Measurements from ENCODE around the gene BRI3BP. TPM values are rescaled to one million over a fixed set of nuclear protein-coding genes. Genes with fewer than 3 reads are reported as not detected.
A peak's percentile ranks its signal among the peaks of the same experiment; 100 is the strongest.

Gene BRI3BP
- total RNA-seq, 1 experiment from 2014 or later: 19.6 TPM

DNA sequence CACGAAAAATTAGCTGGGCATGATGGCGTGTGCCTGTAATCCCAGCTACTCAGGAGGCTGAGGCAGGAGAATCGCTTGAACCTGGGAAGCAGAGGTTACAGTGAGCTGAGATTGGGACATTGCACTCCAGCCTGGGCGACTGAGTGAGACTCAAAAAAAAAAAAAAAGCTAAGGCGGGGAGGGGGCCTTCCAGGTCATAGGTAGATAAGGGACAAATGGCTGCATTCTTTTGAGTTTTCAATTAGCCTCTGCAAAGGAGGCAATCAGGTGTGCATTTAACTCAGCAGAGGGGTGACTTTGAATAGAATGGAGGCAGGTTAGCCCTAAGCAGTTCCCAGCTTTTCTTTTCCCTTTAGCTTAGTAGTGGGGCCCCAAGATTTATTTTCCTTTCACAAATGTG is 71.0 kb downstream of the BRI3BP start:
- Mint-ChIP-seq H3K4me1 (ENCODE audit: low read depth, unreplicated experiment) (peaks cover 7% of the 10 kb centered on the region), H3K27me3 (ENCODE audit: insufficient read depth, unreplicated experiment) (no peaks in the 10 kb centered on the region), H3K27ac (ENCODE audit: unreplicated experiment) (no peak overlapping the region), H3K9me3 (ENCODE audit: unreplicated experiment) (no peaks in the 10 kb centered on the region), H3K36me3 (ENCODE audit: insufficient read depth, unreplicated experiment) (peaks cover 6% of the 10 kb centered on the region), H3K4me3 (ENCODE audit: unreplicated experiment) (peak overlapping the region; percentile 65)
- ChIA-PET POLR2A (interaction anchor here (0.6 to 2.5 kb wide), 2 partner anchors 8 to 15 kb away, joined by 6 to 9 read pairs; no protein-coding TSS in a partner anchor), CTCF (interaction anchor here (0.6 to 1.2 kb wide), 4 partner anchors 14 to 124 kb away, joined by 3 to 6 read pairs (median 6); no protein-coding TSS in a partner anchor)
- Histone ChIP-seq H3K4me3 (ENCODE audit: low read depth, low read length) (peak overlapping the region; percentile 86), H3K36me3 (ENCODE audit: control insufficient read depth, insufficient read depth, low read length) (peaks cover 1% of the 10 kb centered on the region; the same call in 1 of the 2 replicates), H3K4me1 (peaks cover 13% of the 10 kb centered on the region; the same call in 1 of the 2 replicates), H3K9me3 (no peaks in the 10 kb centered on the region), H3K27me3 (replicated peaks; ENCODE audit: control insufficient read depth, insufficient read depth, low read length) (no peaks in the 10 kb centered on the region)
- intact Hi-C loops (cut with micrococcal nuclease; ENCODE audit: unreplicated experiment): loop anchor here (2.0 kb wide), 1 partner anchor 26 kb away; no protein-coding TSS in a partner anchor
- peak in 1 of 2 experiments; percentile 33 for DNase-seq
- TF ChIP-seq, protein P1, sequence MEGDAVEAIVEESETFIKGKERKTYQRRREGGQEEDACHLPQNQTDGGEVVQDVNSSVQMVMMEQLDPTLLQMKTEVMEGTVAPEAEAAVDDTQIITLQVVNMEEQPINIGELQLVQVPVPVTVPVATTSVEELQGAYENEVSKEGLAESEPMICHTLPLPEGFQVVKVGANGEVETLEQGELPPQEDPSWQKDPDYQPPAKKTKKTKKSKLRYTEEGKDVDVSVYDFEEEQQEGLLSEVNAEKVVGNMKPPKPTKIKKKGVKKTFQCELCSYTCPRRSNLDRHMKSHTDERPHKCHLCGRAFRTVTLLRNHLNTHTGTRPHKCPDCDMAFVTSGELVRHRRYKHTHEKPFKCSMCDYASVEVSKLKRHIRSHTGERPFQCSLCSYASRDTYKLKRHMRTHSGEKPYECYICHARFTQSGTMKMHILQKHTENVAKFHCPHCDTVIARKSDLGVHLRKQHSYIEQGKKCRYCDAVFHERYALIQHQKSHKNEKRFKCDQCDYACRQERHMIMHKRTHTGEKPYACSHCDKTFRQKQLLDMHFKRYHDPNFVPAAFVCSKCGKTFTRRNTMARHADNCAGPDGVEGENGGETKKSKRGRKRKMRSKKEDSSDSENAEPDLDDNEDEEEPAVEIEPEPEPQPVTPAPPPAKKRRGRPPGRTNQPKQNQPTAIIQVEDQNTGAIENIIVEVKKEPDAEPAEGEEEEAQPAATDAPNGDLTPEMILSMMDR (IDR thresholded peaks at IDR 0.05; ENCODE audit: insufficient read depth in 1 of 2, low read depth in 1 of 2, low read length in 1 of 2, severe bottlenecking in 1 of 2, unreplicated experiment in 1 of 2): no peak
- no TSS peak for BruUV-seq (replicated peaks)

DNA sequence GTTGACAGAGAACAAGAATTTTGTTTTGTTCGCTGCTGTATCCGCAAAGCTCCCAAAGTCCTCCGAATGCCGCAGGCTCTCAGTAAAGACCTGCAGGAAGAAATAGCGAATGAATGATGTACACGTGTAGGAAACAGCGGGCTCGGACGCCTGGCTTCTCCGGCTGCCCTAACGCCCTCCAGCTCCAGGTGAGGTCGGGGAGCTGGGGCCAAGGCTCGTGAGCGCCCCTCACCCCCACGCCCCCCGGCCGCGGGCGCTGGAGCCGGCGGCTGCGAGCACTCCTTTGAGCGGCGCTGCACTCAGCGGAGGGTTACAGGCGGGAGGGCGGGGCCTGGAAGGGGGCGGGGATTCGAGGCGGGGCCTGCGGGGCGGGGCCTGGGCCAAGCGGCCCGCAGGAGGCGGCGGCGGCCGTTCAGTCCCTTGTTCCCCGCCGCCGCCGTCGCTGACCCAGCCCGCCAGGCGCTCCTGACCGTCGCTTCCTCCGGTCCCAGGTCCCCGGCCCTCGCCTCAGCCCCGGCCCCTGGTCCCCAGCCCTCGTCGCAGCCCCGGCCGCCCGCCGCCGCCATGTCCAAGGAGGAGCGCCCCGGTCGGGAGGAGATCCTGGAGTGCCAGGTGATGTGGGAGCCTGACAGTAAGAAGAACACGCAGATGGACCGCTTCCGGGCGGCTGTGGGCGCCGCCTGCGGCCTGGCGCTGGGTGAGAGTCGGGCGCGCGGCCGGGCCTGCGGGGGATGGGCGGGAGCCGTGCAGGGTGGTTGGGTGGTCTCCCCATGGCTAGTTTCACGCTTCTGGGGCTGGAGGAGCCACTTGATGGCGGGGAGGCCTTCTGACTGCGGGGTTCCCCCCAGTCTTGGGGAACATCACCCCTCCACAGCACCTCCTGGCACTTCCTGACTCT is 71.8 kb downstream of the BRI3BP start, which contains the start of gene AACS:
Gene AACS, plus strand, starts transcription at position 415 of the 898 bp plus-strand sequence. Its CDS starts 150 bp downstream, at position 565.
- BruUV-seq (replicated peaks): TSS peak; percentile 47

More for the DNA sequence above, 71.8 kb downstream of the BRI3BP start, which contains the start of gene AACS:
- Mint-ChIP-seq H3K9me3 (ENCODE audit: unreplicated experiment) (no peaks in the 10 kb centered on the region), H3K27me3 (ENCODE audit: insufficient read depth, unreplicated experiment) (no peaks in the 10 kb centered on the region), H3K27ac (ENCODE audit: unreplicated experiment) (no peak within 1 kb of the TSS), H3K4me1 (ENCODE audit: low read depth, unreplicated experiment) (peaks cover 7% of the 10 kb centered on the region), H3K4me3 (ENCODE audit: unreplicated experiment) (peak within 1 kb of the TSS; percentile 65), H3K36me3 (ENCODE audit: insufficient read depth, unreplicated experiment) (peaks cover 6% of the 10 kb centered on the region)
- Histone ChIP-seq H3K4me1 (peaks cover 13% of the 10 kb centered on the region; the same call in 1 of the 2 replicates), H3K27me3 (replicated peaks; ENCODE audit: control insufficient read depth, insufficient read depth, low read length) (no peaks in the 10 kb centered on the region), H3K4me3 (ENCODE audit: low read depth, low read length) (peak within 1 kb of the TSS; percentile 86), H3K9me3 (no peaks in the 10 kb centered on the region), H3K36me3 (ENCODE audit: control insufficient read depth, insufficient read depth, low read length) (peaks cover 1% of the 10 kb centered on the region; the same call in 1 of the 2 replicates)
- TF ChIP-seq, protein P1 (IDR thresholded peaks at IDR 0.05; ENCODE audit: insufficient read depth in 1 of 2, low read depth in 1 of 2, low read length in 1 of 2, severe bottlenecking in 1 of 2, unreplicated experiment in 1 of 2): peak in 1 of 2 experiments; percentile 6
- peak; percentile 79 to 80 for DNase-seq
- intact Hi-C loops (cut with micrococcal nuclease; ENCODE audit: unreplicated experiment): loop anchor here (1.0 to 2.0 kb wide), 4 partner anchors 16 to 72 kb away; partner anchors contain the start of gene BRI3BP
- ChIA-PET POLR2A (interaction anchor here (2.5 kb wide), 1 partner anchor 16 kb away, joined by 9 read pairs; no protein-coding TSS in a partner anchor), CTCF (interaction anchor here (0.5 to 1.2 kb wide), 4 partner anchors 22 to 261 kb away, joined by 3 to 6 read pairs (median 4); no protein-coding TSS in a partner anchor)

Measured in Caco-2 (cell line).